H1 (cell line): ENCODE measurements around the gene RIN3. TPM values are rescaled to one million over a fixed set of nuclear protein-coding genes. Genes with fewer than 3 reads are reported as not detected.

Experiments used
- ASH2L ChIP-seq: fragments of 200-600, 300-600 bp; sonication (generic); IDR thresholded peaks from one replicate; pipeline ENCODE4 v1.7.1; 2017; ENCODE audit warnings: low read length
- JUND ChIP-seq: IDR thresholded peaks from 2 replicates; pipeline ENCODE4 v1.6.1; 2011; ENCODE audit warnings: mild to moderate bottlenecking, improper control_type of control experiment, low read length
- TBP ChIP-seq: IDR thresholded peaks from 2 replicates; pipeline ENCODE4 v1.6.1; 2011; ENCODE audit warnings: low read depth, low read length, improper control_type of control experiment
- polyA plus RNA-seq, 7 experiments: library from polyadenylated mRNA; depleted of rRNA in 3 of 7; stranded (reverse) in 5 of 7; unstranded in 2 of 7; fragments of >200 nt in 5 of 7; fragments of 200-250 nt in 2 of 7; gene quantifications; 1 replicate in 5 of 7; 2 replicates in 1 of 7; 4 replicates in 1 of 7; pipeline versions ENCODE4 v1.2.1 to v1.2.3, GENCODE V29; 2011 to 2013; ENCODE audit warnings: missing spikeins in 2 of 7, mixed read lengths in 2 of 7
- total RNA-seq: library from RNA; stranded (reverse); fragmentation: NEBNext Ultra II Directional; extraction: Animal tissue kit (Norgen Biotek cat#: 25700); gene quantifications from 2 replicates; pipeline ENCODE4 v1.2.1, GENCODE V29; 2021
- TF ChIP-seq, protein P1 (sequence below): IDR thresholded peaks from 2 replicates; pipeline ENCODE4 v1.6.1; 2012; ENCODE audit warnings: low read length, inconsistent platforms

Gene RIN3
- total and polyA plus RNA-seq, 2 of the 8 experiments (the other 6 are each of a cell fraction or from before 2014, with no cell fraction given), result 0.59 to 1.5 TPM

DNA sequence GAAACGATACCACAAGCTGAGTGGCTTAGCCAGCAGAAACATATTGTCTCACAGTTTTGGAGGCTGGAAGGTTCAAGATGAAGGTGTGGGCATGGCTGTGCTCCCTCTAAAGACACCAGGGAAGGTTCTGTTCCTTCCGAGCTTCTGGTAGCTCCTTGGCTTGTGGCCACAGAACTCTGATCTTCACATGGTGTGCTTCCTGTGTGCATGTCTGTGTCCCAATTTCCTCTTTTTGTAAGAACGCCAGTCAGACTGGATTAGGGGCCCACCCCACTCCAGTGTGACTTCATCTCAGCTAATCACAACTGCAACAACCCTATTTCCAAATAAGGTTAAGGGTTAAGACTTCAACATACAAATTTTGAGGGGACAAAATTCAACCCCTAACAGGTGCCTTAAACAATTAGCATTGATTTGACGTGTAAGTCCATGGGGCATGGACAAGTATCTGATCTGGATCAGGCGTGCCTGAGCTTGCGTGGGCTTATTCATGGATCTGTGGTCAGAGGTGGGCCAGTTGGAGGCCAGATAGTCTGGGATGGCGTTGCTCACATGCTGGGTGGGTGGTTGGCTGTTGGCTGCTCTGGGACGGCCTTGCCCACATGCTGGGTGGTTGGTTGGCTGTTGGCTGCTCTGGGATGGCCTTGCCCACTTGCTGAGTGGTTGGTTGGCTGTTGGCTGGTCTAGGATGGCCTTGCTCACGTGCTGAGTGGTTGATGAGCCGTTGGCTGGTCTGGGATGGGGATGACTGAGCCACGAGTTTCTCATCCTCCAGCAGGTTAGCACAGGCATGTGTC, 146.4 kb downstream of the RIN3 start (continued):
- TF ChIP-seq, protein P1, sequence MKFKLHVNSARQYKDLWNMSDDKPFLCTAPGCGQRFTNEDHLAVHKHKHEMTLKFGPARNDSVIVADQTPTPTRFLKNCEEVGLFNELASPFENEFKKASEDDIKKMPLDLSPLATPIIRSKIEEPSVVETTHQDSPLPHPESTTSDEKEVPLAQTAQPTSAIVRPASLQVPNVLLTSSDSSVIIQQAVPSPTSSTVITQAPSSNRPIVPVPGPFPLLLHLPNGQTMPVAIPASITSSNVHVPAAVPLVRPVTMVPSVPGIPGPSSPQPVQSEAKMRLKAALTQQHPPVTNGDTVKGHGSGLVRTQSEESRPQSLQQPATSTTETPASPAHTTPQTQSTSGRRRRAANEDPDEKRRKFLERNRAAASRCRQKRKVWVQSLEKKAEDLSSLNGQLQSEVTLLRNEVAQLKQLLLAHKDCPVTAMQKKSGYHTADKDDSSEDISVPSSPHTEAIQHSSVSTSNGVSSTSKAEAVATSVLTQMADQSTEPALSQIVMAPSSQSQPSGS, result no peak
- no peak for TF ChIP-seq TBP
- no peak for TF ChIP-seq ASH2L
- no peak for TF ChIP-seq JUND
